Suprapubic skin (tissue), 4 donors: ENCODE results near the gene TSSC4. TPM values are rescaled to one million over a fixed set of nuclear protein-coding genes. Genes with fewer than 3 reads are reported as not detected.
A peak's percentile ranks its signal among the peaks of the same experiment; 100 is the strongest.

Experiments
- DNase-seq, 2 donors: peaks; one replicate each; pipeline ENCODE4 v3.0.0-alpha.2; 2019; ENCODE audit warnings: low spot score in 2 of 2
- H3K27ac ChIP-seq: fragments of 200-600 bp; sonication (generic); one replicate; pipeline ENCODE4 v1.5.1; 2019
- H3K27me3 ChIP-seq: fragments of 200-600 bp; sonication (generic); one replicate; pipeline ENCODE4 v1.5.1; 2019
- H3K36me3 ChIP-seq: fragments of 200-600 bp; sonication (generic); one replicate; pipeline ENCODE4 v1.5.1; 2019
- H3K4me1 ChIP-seq: fragments of 200-600 bp; sonication (generic); one replicate; pipeline ENCODE4 v1.5.1; 2019
- H3K4me3 ChIP-seq: fragments of 200-600 bp; sonication (generic); one replicate; pipeline ENCODE4 v1.5.1; 2019; ENCODE audit warnings: mild to moderate bottlenecking
- H3K9me3 ChIP-seq: fragments of 200-600 bp; sonication (generic); one replicate; pipeline ENCODE4 v1.5.1; 2019
- EP300 ChIP-seq: sonication (generic); formaldehyde crosslinking; IDR thresholded peaks from one replicate; pipeline ENCODE4 v1.6.1; 2017; ENCODE audit warnings: antibody characterized with exemption
- POLR2A ChIP-seq, 2 donors: fragments of 450-650 bp; IDR thresholded peaks; one replicate each; pipeline ENCODE4 v1.6.1; 2017; ENCODE audit warnings: antibody characterized with exemption in 2 of 2, mild to moderate bottlenecking in 2 of 2, moderate library complexity in 2 of 2
- POLR2AphosphoS5 ChIP-seq, 3 donors: sonication (generic); formaldehyde crosslinking; IDR thresholded peaks; one replicate each; pipeline ENCODE4 v1.6.1; 2017; ENCODE audit warnings: antibody characterized with exemption in 3 of 3
- WGBS: methylation state at CpG from one replicate; pipeline ENCODE4 v1.1.5; 2018; 5-methylcytosine and 5-hydroxymethylcytosine counted together
- total RNA-seq, 4 donors: library from RNA; depleted of rRNA; stranded (reverse); fragments of >200 nt; gene quantifications; one replicate each; pipeline ENCODE4 v1.1.0, GENCODE V29; 2016
- TF ChIP-seq, protein P1 (sequence below), 2 donors: fragments of 200-600 bp in 1 of 2; fragments of 450-650 bp in 1 of 2; sonication (generic) in 1 of 2; IDR thresholded peaks; one replicate each; pipeline ENCODE4 v1.5.1; 2016 to 2019; ENCODE audit warnings: antibody characterized with exemption in 2 of 2, mild to moderate bottlenecking in 1 of 2, moderate library complexity in 1 of 2

Gene TSSC4
- total RNA-seq, 4 donors from 2014 or later = 25.7 to 60.9 (median 51.4) TPM

DNA sequence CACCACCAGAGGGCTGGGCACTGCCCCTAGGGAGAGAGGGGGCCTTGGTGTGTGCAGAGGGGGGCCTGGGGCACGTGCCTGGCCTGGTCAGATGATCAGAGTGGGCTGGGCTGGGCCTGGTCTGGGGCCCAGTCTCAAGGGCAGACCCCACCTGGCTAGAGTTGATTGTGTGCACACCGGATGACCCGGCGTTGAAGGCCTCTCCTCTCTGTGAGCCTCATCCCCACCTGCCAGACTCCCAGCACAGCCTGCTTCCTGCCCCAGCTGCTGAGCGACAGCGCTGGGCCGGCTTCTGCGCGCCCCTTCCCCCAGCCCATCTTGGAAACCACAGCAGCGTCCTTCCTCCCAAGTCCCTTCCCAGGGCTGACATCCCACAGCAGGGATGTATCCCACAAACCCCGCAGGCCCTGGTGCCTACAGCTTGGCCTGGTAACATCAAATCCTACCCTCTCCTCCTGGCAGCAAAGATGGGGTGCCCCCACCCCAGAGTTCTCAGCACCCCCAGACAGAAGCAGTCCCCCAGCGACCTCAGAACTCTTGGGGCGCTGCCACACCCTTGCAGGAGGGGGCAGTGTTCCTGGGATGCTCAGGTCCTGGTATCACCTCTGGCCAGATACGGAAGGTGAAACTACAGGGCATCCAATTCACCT is 11.0 kb upstream of the TSSC4 start:
- Histone ChIP-seq H3K9me3 (no peaks in the 10 kb centered on the region), H3K4me3 (no peak overlapping the region), H3K4me1 (peaks cover 90% of the 10 kb centered on the region), H3K36me3 (peaks cover 36% of the 10 kb centered on the region), H3K27ac (peak overlapping the region; percentile 74), H3K27me3 (no peaks in the 10 kb centered on the region)
- TF ChIP-seq POLR2AphosphoS5 (IDR thresholded peaks at IDR 0.05) = no peak
- no peak for TF ChIP-seq EP300
- TF ChIP-seq, protein P1, sequence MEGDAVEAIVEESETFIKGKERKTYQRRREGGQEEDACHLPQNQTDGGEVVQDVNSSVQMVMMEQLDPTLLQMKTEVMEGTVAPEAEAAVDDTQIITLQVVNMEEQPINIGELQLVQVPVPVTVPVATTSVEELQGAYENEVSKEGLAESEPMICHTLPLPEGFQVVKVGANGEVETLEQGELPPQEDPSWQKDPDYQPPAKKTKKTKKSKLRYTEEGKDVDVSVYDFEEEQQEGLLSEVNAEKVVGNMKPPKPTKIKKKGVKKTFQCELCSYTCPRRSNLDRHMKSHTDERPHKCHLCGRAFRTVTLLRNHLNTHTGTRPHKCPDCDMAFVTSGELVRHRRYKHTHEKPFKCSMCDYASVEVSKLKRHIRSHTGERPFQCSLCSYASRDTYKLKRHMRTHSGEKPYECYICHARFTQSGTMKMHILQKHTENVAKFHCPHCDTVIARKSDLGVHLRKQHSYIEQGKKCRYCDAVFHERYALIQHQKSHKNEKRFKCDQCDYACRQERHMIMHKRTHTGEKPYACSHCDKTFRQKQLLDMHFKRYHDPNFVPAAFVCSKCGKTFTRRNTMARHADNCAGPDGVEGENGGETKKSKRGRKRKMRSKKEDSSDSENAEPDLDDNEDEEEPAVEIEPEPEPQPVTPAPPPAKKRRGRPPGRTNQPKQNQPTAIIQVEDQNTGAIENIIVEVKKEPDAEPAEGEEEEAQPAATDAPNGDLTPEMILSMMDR (IDR thresholded peaks at IDR 0.05) = no peak
- no peak for TF ChIP-seq POLR2A (IDR thresholded peaks at IDR 0.05)
- WGBS = 49% methylated on average over 3 of the region's 14 CpGs
- no peak for DNase-seq

DNA sequence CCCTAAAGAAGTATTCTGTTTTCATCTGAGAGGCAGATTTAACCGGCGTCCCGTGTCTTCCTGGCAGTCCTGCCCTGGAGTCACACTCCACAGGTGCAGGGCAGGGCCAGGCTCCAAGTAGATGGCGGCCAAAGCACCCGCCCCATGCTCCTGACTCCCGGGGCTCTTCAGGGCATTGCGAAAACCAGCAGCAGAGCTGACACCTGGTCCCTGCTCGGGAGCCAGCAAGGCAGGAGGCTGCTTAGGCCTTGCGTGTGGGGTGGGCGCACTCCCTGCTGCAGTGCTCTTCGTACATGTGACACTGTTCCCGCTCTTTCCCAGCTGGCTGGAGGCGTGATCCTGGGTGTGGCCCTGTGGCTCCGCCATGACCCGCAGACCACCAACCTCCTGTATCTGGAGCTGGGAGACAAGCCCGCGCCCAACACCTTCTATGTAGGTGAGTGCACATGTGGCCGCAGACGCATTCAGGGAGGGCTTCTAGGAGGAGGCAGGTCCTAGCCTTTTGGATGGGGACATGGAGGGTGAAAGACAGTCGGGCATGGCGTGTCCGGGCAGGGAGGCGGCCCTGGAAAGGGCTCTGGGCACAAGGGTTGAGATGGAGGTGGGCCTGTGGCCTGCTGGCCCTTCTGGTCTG is 10.3 kb upstream of the TSSC4 start:
- DNase-seq = no peak
- peaks cover 43% of the 10 kb centered on the region for H3K36me3 ChIP-seq
- 60% methylated on average over 18 of the region's 23 CpGs for WGBS
- no peak for TF ChIP-seq POLR2AphosphoS5 (IDR thresholded peaks at IDR 0.05)
- no peak for TF ChIP-seq POLR2A (IDR thresholded peaks at IDR 0.05)
- TF ChIP-seq, protein P1 (IDR thresholded peaks at IDR 0.05) = no peak
- TF ChIP-seq EP300 = no peak
- H3K4me3 ChIP-seq = no peak overlapping the region
- peaks cover 83% of the 10 kb centered on the region for H3K4me1 ChIP-seq
- no peaks in the 10 kb centered on the region for H3K9me3 ChIP-seq
- H3K27me3 ChIP-seq = no peaks in the 10 kb centered on the region
- peak overlapping the region; percentile 74 for H3K27ac ChIP-seq

DNA sequence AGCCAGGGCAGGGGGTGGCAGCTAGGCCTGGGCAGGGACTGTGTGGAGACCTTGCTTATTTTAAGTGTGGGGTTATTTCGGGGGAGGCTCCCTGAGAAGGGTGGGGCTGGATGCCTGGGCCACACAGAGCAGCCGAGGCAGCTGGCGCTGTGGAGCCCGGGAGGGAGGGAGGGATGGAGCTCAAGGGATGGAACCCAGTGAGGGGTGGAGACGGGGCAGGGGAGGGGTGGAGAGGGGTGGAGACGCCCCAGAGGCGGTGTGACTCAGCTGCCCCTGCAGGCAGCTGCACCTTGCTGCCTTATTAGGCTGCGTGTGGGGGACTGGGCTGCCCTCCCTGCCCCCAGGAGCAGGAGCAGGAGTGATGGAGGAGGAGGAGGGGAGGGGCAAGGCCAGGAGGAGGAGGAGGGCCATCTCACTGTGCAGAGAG is 9.8 kb upstream of the TSSC4 start:
- peaks cover 77% of the 10 kb centered on the region for H3K4me1 ChIP-seq
- H3K9me3 ChIP-seq = no peaks in the 10 kb centered on the region
- peaks cover 48% of the 10 kb centered on the region for H3K36me3 ChIP-seq
- peak overlapping the region; percentile 74 for H3K27ac ChIP-seq
- no peaks in the 10 kb centered on the region for H3K27me3 ChIP-seq
- DNase-seq = no peak
- 17% methylated on average over 8 of the region's 8 CpGs for WGBS
- no peak overlapping the region for H3K4me3 ChIP-seq
- TF ChIP-seq, protein P1 (IDR thresholded peaks at IDR 0.05) = no peak
- no peak for TF ChIP-seq POLR2AphosphoS5 (IDR thresholded peaks at IDR 0.05)
- TF ChIP-seq EP300 = no peak
- TF ChIP-seq POLR2A (IDR thresholded peaks at IDR 0.05) = no peak

DNA sequence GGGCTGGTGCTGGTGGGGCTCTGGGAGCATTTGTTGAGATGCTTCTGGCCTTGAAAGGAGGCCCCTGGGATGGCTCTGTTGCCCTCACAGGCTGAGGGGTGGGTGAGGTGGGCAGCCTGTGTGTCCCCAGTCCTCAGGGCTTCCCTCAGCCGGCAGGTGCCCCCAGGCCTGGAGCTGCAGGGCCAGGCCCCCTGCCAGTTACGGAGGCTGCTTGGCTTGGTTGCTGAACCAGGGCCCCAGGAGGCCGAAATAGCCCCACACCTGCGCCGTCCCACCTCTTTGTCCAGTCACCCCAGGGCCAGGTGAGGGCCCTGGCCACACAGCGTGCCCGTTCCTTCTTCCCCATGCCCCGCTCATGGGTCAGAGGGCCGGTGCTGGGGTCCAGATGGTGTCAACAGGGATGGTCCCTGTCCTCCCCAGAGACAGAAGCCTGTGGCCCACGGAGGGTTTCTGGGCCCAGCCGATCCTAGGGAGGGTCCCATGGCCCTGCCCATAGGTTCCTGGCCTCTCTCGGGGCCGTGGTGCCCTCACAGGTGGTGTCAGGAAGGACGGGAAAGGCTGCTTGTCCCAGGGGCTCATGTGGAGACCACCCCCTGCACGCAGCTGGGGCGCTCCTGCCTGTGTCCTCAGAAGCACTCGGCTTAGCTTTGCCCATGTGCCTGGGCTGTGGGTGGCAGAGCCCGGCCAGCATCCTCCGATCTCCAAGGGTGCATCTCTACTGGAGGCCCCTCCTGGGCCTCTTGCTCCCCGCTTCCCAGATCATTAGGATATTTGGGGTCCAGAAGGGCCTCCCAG is 9.2 kb upstream of the TSSC4 start:
- no peaks in the 10 kb centered on the region for H3K9me3 ChIP-seq
- DNase-seq = no peak
- H3K4me3 ChIP-seq = no peak overlapping the region
- no peaks in the 10 kb centered on the region for H3K27me3 ChIP-seq
- 73% methylated on average over 8 of the region's 20 CpGs for WGBS
- peak overlapping the region; percentile 74 for H3K27ac ChIP-seq
- peaks cover 71% of the 10 kb centered on the region for H3K4me1 ChIP-seq
- H3K36me3 ChIP-seq = peaks cover 55% of the 10 kb centered on the region
- no peak for TF ChIP-seq POLR2AphosphoS5 (IDR thresholded peaks at IDR 0.05)
- TF ChIP-seq EP300 = no peak
- TF ChIP-seq POLR2A (IDR thresholded peaks at IDR 0.05) = no peak
- TF ChIP-seq, protein P1 (IDR thresholded peaks at IDR 0.05) = no peak
